GM12865 (cell line): ENCODE measurements around the gene NEDD9.

Experiments used
- DNase-seq: peaks from one replicate; pipeline ENCODE4 v3.0.0; 2010; ENCODE audit warnings: low read depth
- H3K4me3 ChIP-seq: 2 replicates; pipeline ENCODE4 v1.5.1; 2011; ENCODE audit warnings: mild to moderate bottlenecking, low read depth, low read length, control low read depth
- CTCF ChIP-seq: IDR thresholded peaks from 2 replicates; pipeline ENCODE4 v1.5.1; 2011; ENCODE audit warnings: low read length, control low read depth, low read depth, inconsistent platforms; ENCODE audit not compliant: insufficient read depth; ENCODE audit errors: missing control alignments

Gene NEDD9

DNA sequence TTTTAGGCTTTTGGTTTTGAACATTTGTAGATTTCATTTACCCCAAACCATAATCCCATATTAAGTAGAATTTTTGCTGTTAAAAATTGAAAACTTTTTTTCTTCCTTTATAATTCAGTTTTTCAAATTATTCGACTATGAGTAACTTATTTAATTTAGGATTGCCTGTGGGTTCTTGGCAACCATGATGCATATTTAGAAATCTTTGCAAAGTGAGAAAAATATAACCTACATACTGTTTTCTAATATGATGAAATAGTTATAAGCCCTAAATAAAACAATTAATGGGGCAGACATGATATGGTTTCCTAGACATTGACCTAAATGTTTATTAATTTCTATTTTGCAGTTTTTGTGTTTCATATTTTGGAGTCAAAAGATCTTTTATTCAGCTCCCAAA, 23.6 kb downstream of the NEDD9 start:
- TF ChIP-seq CTCF: no peak
- no peak overlapping the region for H3K4me3 ChIP-seq
- no peak for DNase-seq

GRCh38 chr6:11208267-11208666, 24.2 kb downstream of the NEDD9 start:
- DNase-seq: no peak
- no peak for TF ChIP-seq CTCF
- H3K4me3 ChIP-seq: no peak overlapping the region

DNA sequence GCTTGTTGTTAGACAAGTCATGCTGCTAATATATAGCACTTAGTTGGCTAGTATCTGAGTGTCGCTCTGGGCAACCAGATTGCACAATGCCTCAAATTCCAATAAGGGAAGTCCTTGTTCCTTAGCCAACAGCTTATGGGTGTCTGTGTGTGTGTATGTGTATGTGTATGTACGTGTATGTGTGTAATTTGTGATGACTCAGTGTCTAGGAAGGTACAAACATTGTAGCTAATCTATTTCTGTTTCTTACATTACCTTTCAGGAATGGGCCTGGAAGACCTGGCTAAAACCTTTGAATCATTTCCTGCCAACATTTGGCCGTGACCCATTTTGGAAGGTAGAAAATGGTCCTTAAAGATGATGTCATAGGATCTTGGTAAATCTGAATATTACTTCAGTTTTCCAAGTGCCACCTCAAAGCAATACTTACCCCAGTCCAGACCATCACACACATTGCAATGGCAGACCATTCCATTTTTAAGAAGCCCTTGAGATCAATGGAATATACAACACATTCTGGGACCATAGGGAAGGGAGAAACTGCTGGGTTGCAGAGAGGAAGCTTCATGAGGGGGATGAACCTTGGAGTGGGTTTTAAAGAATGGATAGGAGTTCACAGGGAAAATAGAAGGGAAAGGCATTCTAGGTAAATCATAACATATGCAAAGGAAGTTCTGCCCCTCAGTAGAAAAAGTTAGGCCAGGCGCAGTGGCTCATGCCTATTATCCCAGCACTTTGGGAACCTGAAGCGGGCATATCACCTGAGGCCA, 25.1 kb downstream of the NEDD9 start:
- no peak overlapping the region for H3K4me3 ChIP-seq
- DNase-seq: no peak
- TF ChIP-seq CTCF: no peak

- DNase-seq: no peak
- H3K4me3 ChIP-seq: no peak overlapping the region
- TF ChIP-seq CTCF: no peak
Observed at GRCh38 chr6:11206576-11206975, 25.9 kb downstream of the NEDD9 start.

DNA sequence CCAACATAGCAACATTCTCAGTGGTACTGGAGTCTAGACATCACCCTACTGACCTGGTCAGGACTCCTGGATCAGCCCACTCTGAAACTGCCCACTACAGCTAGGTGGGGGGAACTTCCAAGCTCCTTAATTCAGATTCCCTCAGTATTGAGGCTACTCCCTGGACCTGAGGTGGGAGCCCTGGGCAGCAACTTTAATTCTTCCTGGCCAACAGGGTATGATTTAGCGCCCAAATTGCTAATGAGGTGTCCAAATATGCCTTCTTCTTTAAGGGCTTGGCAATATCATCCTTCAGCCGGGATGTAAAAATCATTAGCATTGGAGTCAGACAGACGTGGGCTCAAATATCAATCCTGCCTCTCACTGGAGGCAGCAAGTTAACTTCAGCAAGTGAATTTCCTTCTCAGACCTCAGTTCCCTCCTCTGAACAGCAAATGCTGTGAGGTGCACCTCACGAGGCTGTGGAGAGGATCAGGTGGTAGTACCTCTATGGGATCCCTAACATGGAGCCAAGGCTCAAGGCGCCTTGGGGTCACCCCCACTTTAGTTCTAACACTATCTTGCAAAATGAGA, 27.6 kb downstream of the NEDD9 start:
- DNase-seq: no peak
- no peak overlapping the region for H3K4me3 ChIP-seq
- no peak for TF ChIP-seq CTCF

DNA sequence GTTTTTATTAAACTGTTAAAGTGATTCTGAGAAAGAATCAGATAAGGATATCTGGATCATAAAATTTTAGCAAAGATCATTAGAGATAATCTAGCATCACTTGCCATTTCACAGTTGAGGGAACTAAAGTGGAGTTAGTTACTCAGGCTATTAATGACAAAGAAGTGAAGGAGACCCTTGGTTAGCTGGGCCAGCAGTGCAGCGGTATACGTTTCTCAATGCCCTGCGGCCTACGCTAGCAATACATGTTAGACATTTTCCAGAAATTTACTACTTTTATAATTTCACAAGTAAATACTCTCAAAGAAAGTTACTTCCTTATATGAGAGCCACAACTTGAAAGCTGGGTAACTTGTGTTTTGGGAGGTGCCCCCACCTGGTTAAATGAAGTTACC, 28.5 kb downstream of the NEDD9 start:
- no peak overlapping the region for H3K4me3 ChIP-seq
- DNase-seq: no peak
- no peak for TF ChIP-seq CTCF

GRCh38 chr6:11203306-11204004, 29.0 kb downstream of the NEDD9 start:
- DNase-seq: no peak
- TF ChIP-seq CTCF: no peak
- no peak overlapping the region for H3K4me3 ChIP-seq
